ENCODE data around the gene NIP7. TPM values are rescaled to one million over a fixed set of nuclear protein-coding genes. Genes with fewer than 3 reads are reported as not detected.
"Not testable (repeated sequence)": the region's sequence is repeated elsewhere in the genome, so short reads cannot be mapped to it uniquely, and the experiment has no call there.

Gene NIP7
- 100 to 1,000 TPM; 129 to 136 (median 132) TPM for total RNA-seq

GRCh38 chr16:69339289-69340094 is at the start of gene NIP7, which contains the start of gene COG8:
Gene NIP7, plus strand, starts transcription at chr16:69339772. Its CDS starts 58 bp downstream, at chr16:69339830.
Gene COG8, minus strand, starts transcription at chr16:69339564. Its CDS starts 12 bp downstream, at chr16:69339552.
- Mint-ChIP-seq H3K27me3 (ENCODE audit: low read depth) (no peaks in the 10 kb centered on the region), H3K36me3 (ENCODE audit: insufficient read depth) (peaks cover 34% of the 10 kb centered on the region), H3K9me3 (no peaks in the 10 kb centered on the region), H3K4me3 (peak within 1 kb of the TSS; percentile 100), H3K4me1 (ENCODE audit: low read depth) (peaks cover 46% of the 10 kb centered on the region)
- ATAC-seq (peak; percentile 92), DNase-seq (peak; percentile 88)

- not testable (repeated sequence) for H3K9me3 Mint-ChIP-seq; DNase-seq; ATAC-seq; H3K4me3 Mint-ChIP-seq; H3K36me3 Mint-ChIP-seq (ENCODE audit: insufficient read depth); H3K27me3 Mint-ChIP-seq (ENCODE audit: low read depth); H3K4me1 Mint-ChIP-seq (ENCODE audit: low read depth)
These were observed 47.9 kb upstream of the NIP7 start for GRCh38 chr16:69291657-69292056.

- DNase-seq (no peak), ATAC-seq (no peak)
- Mint-ChIP-seq H3K27me3 (ENCODE audit: low read depth) (no peaks in the 10 kb centered on the region), H3K4me1 (ENCODE audit: low read depth) (no peaks in the 10 kb centered on the region), H3K9me3 (no peaks in the 10 kb centered on the region), H3K4me3 (no peak overlapping the region), H3K36me3 (ENCODE audit: insufficient read depth) (peaks cover 2% of the 10 kb centered on the region)
These were observed 46.2 kb upstream of the NIP7 start for GRCh38 chr16:69293401-69293800.

GRCh38 chr16:69294051-69294450 is 45.5 kb upstream of the NIP7 start:
- peaks cover 2% of the 10 kb centered on the region for H3K36me3 Mint-ChIP-seq (ENCODE audit: insufficient read depth)
- H3K4me1 Mint-ChIP-seq (ENCODE audit: low read depth) = no peaks in the 10 kb centered on the region
- H3K9me3 Mint-ChIP-seq = no peaks in the 10 kb centered on the region
- ATAC-seq (no peak), DNase-seq (no peak)
- H3K4me3 Mint-ChIP-seq = no peak overlapping the region
- no peaks in the 10 kb centered on the region for H3K27me3 Mint-ChIP-seq (ENCODE audit: low read depth)

- H3K36me3 Mint-ChIP-seq (ENCODE audit: insufficient read depth); ATAC-seq; H3K4me1 Mint-ChIP-seq (ENCODE audit: low read depth); DNase-seq; H3K27me3 Mint-ChIP-seq (ENCODE audit: low read depth); H3K9me3 Mint-ChIP-seq; H3K4me3 Mint-ChIP-seq: not testable (repeated sequence)
These were observed 42.8 kb upstream of the NIP7 start for GRCh38 chr16:69296771-69297170.

- peaks cover 11% of the 10 kb centered on the region for H3K36me3 Mint-ChIP-seq (ENCODE audit: insufficient read depth)
- H3K4me3 Mint-ChIP-seq = no peak overlapping the region
- no peak for ATAC-seq
These were observed 41.3 kb upstream of the NIP7 start for GRCh38 chr16:69298261-69298660.

GRCh38 chr16:69301187-69301586 is 38.4 kb upstream of the NIP7 start:
- H3K36me3 Mint-ChIP-seq (ENCODE audit: insufficient read depth) = peaks cover 12% of the 10 kb centered on the region
- ATAC-seq (no peak), DNase-seq (no peak)
- H3K4me1 Mint-ChIP-seq (ENCODE audit: low read depth) = no peaks in the 10 kb centered on the region
- no peak overlapping the region for H3K4me3 Mint-ChIP-seq
- no peaks in the 10 kb centered on the region for H3K9me3 Mint-ChIP-seq
- H3K27me3 Mint-ChIP-seq (ENCODE audit: low read depth) = no peaks in the 10 kb centered on the region

More at GRCh38 chr16:69298261-69298660, 41.3 kb upstream of the NIP7 start:
- no peaks in the 10 kb centered on the region for H3K9me3 Mint-ChIP-seq
- no peaks in the 10 kb centered on the region for H3K4me1 Mint-ChIP-seq (ENCODE audit: low read depth)
- H3K27me3 Mint-ChIP-seq (ENCODE audit: low read depth) = no peaks in the 10 kb centered on the region
- no peak for DNase-seq

- no peaks in the 10 kb centered on the region for H3K4me1 Mint-ChIP-seq (ENCODE audit: low read depth)
- no peak overlapping the region for H3K4me3 Mint-ChIP-seq
- H3K36me3 Mint-ChIP-seq (ENCODE audit: insufficient read depth) = peaks cover 12% of the 10 kb centered on the region
These were observed 37.7 kb upstream of the NIP7 start for GRCh38 chr16:69301861-69302260.

GRCh38 chr16:69302301-69302700 is 37.3 kb upstream of the NIP7 start:
- no peak overlapping the region for H3K4me3 Mint-ChIP-seq
- no peaks in the 10 kb centered on the region for H3K4me1 Mint-ChIP-seq (ENCODE audit: low read depth)
- no peaks in the 10 kb centered on the region for H3K27me3 Mint-ChIP-seq (ENCODE audit: low read depth)
- DNase-seq = no peak
- H3K9me3 Mint-ChIP-seq = no peaks in the 10 kb centered on the region
- peaks cover 12% of the 10 kb centered on the region for H3K36me3 Mint-ChIP-seq (ENCODE audit: insufficient read depth)
- no peak for ATAC-seq

More at GRCh38 chr16:69301861-69302260, 37.7 kb upstream of the NIP7 start:
- Mint-ChIP-seq H3K9me3 (no peaks in the 10 kb centered on the region), H3K27me3 (ENCODE audit: low read depth) (no peaks in the 10 kb centered on the region)
- ATAC-seq = no peak
- DNase-seq = no peak

GRCh38 chr16:69306031-69306430 is 33.5 kb upstream of the NIP7 start:
- H3K9me3 Mint-ChIP-seq = no peaks in the 10 kb centered on the region
- H3K4me1 Mint-ChIP-seq (ENCODE audit: low read depth) = peaks cover 10% of the 10 kb centered on the region
- peaks cover 11% of the 10 kb centered on the region for H3K36me3 Mint-ChIP-seq (ENCODE audit: insufficient read depth)
- DNase-seq (no peak), ATAC-seq (no peak)
- H3K4me3 Mint-ChIP-seq = no peak overlapping the region
- no peaks in the 10 kb centered on the region for H3K27me3 Mint-ChIP-seq (ENCODE audit: low read depth)

- peaks cover 14% of the 10 kb centered on the region for H3K4me1 Mint-ChIP-seq (ENCODE audit: low read depth)
- H3K27me3 Mint-ChIP-seq (ENCODE audit: low read depth) = no peaks in the 10 kb centered on the region
- H3K4me3 Mint-ChIP-seq = no peak overlapping the region
These were observed 32.5 kb upstream of the NIP7 start for GRCh38 chr16:69307091-69307490.

GRCh38 chr16:69307856-69308255 is 31.7 kb upstream of the NIP7 start:
- no peak for ATAC-seq

More at GRCh38 chr16:69307091-69307490, 32.5 kb upstream of the NIP7 start:
- DNase-seq (no peak), ATAC-seq (no peak)
- Mint-ChIP-seq H3K9me3 (no peaks in the 10 kb centered on the region), H3K36me3 (ENCODE audit: insufficient read depth) (peaks cover 7% of the 10 kb centered on the region)

GRCh38 chr16:69309316-69309715 is 30.3 kb upstream of the NIP7 start:
- ATAC-seq = no peak
- Mint-ChIP-seq H3K9me3 (no peaks in the 10 kb centered on the region), H3K36me3 (ENCODE audit: insufficient read depth) (peaks cover 4% of the 10 kb centered on the region), H3K27me3 (ENCODE audit: low read depth) (no peaks in the 10 kb centered on the region), H3K4me1 (ENCODE audit: low read depth) (peaks cover 29% of the 10 kb centered on the region), H3K4me3 (no peak overlapping the region)
- no peak for DNase-seq

More at GRCh38 chr16:69307856-69308255, 31.7 kb upstream of the NIP7 start:
- H3K4me3 Mint-ChIP-seq = no peak overlapping the region
- peaks cover 5% of the 10 kb centered on the region for H3K36me3 Mint-ChIP-seq (ENCODE audit: insufficient read depth)
- peaks cover 16% of the 10 kb centered on the region for H3K4me1 Mint-ChIP-seq (ENCODE audit: low read depth)
- H3K27me3 Mint-ChIP-seq (ENCODE audit: low read depth) = no peaks in the 10 kb centered on the region
- no peak for DNase-seq
- H3K9me3 Mint-ChIP-seq = no peaks in the 10 kb centered on the region

- H3K4me1 Mint-ChIP-seq (ENCODE audit: low read depth) = peaks cover 29% of the 10 kb centered on the region
- peaks cover 5% of the 10 kb centered on the region for H3K36me3 Mint-ChIP-seq (ENCODE audit: insufficient read depth)
- peak; percentile 97 to 98 for ATAC-seq
- H3K4me3 Mint-ChIP-seq = peak within 1 kb of the TSS; percentile 100
- peak; percentile 98 for DNase-seq
- H3K9me3 Mint-ChIP-seq = no peaks in the 10 kb centered on the region
- no peaks in the 10 kb centered on the region for H3K27me3 Mint-ChIP-seq (ENCODE audit: low read depth)
These were observed 28.7 kb upstream of the NIP7 start, which contains the start of gene VPS4A for GRCh38 chr16:69310653-69311532. Gene VPS4A, plus strand, starts transcription at chr16:69311350. Its CDS starts 162 bp downstream, at chr16:69311512.

Measured in activated T-cell treated with anti-CD3 and anti-CD28 coated beads, Interleukin-2, amount 50 U/mL, for 4 hours (primary cell).